ENCODE measurements around the gene TBC1D10B. TPM values are rescaled to one million over a fixed set of nuclear protein-coding genes. Genes with fewer than 3 reads are reported as not detected.

TBC1D10B gene
- total and polyA plus RNA-seq, 9 of the 15 experiments (the other 6 are each of a cell fraction or from before 2014, with no cell fraction given), result 2.2 to 55.4 (median 17.5) TPM

- TF ChIP-seq CTCFL (IDR thresholded peaks at IDR 0.05; ENCODE audit: borderline replicate concordance, insufficient read depth, low read depth, low read length, poor library complexity, severe bottlenecking) (no peak), SMAD1 (IDR thresholded peaks at IDR 0.05; ENCODE audit: low read depth, low read length, partially characterized antibody) (no peak), ZBTB43 (CRISPR knock-in tag; IDR thresholded peaks at IDR 0.05) (0 out of 2 replicates have a peak, but pooled peaks have one; percentile 56), ZNF780A (CRISPR knock-in tag; IDR thresholded peaks at IDR 0.05) (no peak; the same call in 1 of the 2 replicates), ZNF395 (CRISPR knock-in tag; IDR thresholded peaks at IDR 0.05) (peak; percentile 44; the same call in 1 of the 2 replicates), ZNF699 (CRISPR knock-in tag; IDR thresholded peaks at IDR 0.05; ENCODE audit: insufficient replicate concordance) (no peak), SREBF1 (IDR thresholded peaks at IDR 0.05; ENCODE audit: borderline replicate concordance, low read depth, low read length) (no peak), BRD4 (IDR thresholded peaks at IDR 0.05) (peak; percentile 6; the same call in 1 of the 2 replicates), NKRF (IDR thresholded peaks at IDR 0.05; ENCODE audit: borderline replicate concordance) (peak; percentile 82), ZNF668 (CRISPR knock-in tag; IDR thresholded peaks at IDR 0.05) (no peak), ZBTB11 (CRISPR knock-in tag; IDR thresholded peaks at IDR 0.05) (peak in 1 of 3 experiments; percentile 46; a peak in 1 of 6 replicates), NEUROD1 (IDR thresholded peaks at IDR 0.05; ENCODE audit: borderline replicate concordance, low read depth, low read length, partially characterized antibody) (peak; percentile 7), ZKSCAN1 (IDR thresholded peaks at IDR 0.05; ENCODE audit: low read depth, low read length) (no peak)
Observed at GRCh38 chr16:30378236-30379157, 8.2 kb upstream of the TBC1D10B start (continued).

Data from K562 (cell line).